Activated naive CD4-positive, alpha-beta T cell (primary cell): Measurements from ENCODE around the gene EPC1.
"Not testable (repeated sequence)": the region's sequence is repeated elsewhere in the genome, so short reads cannot be mapped to it uniquely, and the experiment has no call there.

Source experiments
- DNase-seq, 4 experiments: peaks; one replicate each; lab custom pipeline; 2025; lab: John Stamatoyannopoulos, UW

Gene EPC1

DNA sequence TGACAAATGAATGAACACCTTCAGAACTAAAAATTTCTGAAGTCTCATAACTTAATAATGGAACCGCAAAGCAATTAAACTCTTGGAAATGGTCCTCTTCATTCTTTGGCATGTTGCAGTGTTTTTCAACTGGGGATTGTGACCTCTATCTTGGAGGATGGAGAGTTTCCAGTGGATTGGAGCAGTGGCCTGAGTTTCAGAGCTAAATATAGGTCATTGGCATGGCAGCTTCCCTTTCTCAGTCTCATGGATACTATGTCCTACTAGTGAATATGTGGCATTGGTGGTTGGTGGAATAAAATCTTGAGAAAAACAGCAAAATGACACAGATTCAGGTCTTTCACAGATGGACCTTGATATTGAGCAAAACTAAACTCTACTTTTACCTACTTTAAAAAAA is 24.1 kb upstream of the EPC1 start:
- DNase-seq: no peak

- peak in 3 of 4 experiments; percentile 31 to 63 (median 56) for DNase-seq
Observed at GRCh38 chr10:32367793-32368453, 21.0 kb upstream of the EPC1 start.

GRCh38 chr10:32366588-32366987 is 19.6 kb upstream of the EPC1 start:
- no peak for DNase-seq

- DNase-seq: no peak
Observed at GRCh38 chr10:32366111-32366510, 19.2 kb upstream of the EPC1 start.

GRCh38 chr10:32365404-32365803 is 18.4 kb upstream of the EPC1 start:
- DNase-seq: not testable (repeated sequence)

- no peak for DNase-seq
Observed at GRCh38 chr10:32362571-32362970, 15.6 kb upstream of the EPC1 start.

DNA sequence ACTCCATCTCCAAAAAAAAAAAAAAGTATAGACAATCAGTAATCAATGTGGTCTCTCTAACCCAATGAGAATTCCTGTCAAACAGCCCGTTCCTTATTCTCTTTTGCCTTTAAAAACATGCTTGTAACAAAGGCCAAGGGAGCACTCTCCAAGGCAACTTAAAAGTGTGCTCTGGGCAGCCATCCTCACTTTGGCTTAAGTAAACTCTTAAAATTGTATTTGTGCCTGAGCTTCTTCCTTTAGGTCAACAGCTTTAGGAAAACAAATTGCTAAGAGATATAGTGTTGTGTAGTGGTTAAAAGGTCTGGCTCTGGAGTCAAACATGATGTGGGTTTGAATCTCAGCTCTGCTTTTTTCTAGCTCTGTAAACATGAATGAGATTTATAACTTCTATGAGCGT is 13.9 kb upstream of the EPC1 start:
- DNase-seq: no peak

DNA sequence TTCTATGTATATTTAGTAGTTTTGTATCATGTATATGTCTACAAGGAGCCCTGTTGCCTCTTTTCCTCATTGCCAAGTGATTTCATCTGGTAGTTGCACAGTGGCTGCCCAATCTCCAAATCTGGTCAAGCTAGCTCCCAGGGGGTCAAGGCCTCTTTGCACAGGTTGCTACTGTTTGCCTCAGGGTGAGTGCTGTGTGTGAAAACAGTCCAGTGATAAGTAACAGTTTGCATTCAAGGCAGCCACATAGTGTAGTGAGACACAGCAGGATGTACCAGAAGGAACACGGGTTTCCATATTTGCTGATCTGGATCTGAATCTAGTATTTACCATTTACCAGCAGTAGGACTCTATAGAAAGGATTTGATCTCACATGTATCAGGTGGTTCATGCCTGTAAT is 13.3 kb upstream of the EPC1 start:
- no peak for DNase-seq

- no peak for DNase-seq
Observed at GRCh38 chr10:32357056-32357735, 10.2 kb upstream of the EPC1 start.

DNA sequence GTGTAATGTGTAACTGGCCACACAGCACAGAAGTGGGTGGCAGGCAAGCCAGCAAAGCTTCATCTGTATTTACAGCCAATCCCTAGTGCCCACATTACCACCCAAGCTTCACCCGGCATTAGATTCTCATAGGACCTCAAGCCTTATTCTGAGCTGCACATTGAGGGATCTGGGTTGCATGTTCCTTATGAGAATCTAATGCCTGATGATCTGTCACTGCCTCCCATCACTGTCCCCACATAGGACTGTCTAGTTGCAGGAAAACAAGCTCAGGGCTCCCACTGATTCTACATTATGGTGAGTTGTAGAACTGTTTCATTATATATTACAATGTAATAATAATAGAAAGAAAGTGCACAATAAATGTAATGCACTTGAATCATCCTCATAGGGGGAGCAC is 7.7 kb upstream of the EPC1 start:
- DNase-seq: not testable (repeated sequence)

- no peak for DNase-seq
Observed at GRCh38 chr10:32350811-32351350, 3.9 kb upstream of the EPC1 start.

DNA sequence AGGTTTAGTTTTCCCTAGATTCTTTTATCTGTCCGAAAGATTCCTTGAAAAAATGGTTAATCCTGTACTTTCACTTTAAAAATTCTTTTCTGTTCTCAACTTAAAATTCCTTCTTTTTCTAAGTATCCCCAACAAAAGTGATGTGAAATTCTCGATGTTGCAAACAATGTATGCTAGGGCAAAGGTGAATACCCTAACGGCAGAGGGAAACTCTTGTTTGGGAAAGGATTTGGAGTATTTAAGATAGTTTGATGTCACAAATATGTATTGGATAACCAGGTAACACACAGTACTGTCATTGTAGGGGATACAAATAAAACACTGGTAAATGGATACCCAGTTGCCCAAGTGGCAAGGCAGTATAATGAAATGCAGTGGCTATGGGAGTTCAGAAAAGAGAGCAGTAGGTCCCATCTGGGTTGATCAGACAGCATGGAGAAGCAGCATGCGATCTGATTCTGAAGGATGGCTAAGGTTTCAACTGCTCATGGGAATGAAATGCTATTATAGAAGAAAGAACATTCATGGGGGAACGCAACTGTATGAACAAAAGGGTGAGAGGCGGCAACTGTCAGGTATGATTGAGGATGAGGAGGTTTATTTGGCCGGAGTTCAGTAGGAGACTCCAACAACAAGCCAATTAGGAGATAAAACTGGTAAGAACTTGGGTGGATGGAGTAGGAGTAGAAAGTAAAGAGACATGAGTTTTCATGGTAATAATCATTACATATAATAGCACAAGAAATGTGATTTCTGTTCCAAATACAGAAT is 3.2 kb upstream of the EPC1 start:
- no peak for DNase-seq

GRCh38 chr10:32349199-32349585 is 2.2 kb upstream of the EPC1 start:
- DNase-seq: no peak

DNA sequence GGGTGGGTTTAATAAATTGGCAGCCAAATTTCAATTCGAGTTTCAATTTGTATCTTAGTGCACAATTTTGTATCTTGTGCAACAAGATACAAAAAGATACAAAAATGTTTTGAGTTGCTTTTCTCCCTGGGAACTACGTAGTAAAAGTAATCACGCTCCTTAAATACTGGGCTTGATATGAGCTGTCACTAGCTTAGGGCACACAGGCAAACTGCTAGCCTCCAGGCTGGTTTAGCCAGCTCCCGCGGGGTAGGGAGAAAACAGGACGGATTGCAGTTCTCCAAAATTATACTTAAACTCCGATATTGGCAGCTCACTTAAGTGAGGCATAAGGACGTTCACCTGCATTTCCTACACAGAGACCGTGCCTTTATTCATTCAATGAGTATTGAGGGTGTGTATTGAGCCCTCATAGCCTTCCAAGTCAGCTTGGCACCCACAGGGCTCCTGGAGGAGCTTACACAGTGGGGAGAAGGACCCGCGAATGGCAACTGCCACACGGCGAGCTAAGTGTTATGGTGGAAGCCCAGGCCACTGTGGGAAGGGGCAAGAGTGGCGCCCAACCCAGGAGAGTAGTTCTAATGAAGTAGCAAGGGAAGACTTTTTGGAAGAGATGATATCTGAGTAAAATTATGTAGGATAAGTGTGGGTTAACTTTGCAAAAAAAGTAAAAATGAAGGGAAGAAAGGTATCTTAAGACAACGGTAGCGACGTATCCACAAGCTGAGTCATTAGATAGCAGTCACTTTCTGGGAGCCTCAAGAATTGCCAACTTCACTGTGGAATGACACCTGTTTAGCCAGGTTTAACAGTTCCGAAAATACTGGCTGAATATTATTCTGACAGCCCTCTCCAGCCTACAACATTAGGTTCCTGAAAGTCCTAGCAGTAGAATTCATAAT is 1.6 kb upstream of the EPC1 start:
- DNase-seq: no peak

- DNase-seq: peak in 2 of 4 experiments; percentile 48 to 53
Observed at GRCh38 chr10:32347363-32348022, 535 bp upstream of the EPC1 start.

DNA sequence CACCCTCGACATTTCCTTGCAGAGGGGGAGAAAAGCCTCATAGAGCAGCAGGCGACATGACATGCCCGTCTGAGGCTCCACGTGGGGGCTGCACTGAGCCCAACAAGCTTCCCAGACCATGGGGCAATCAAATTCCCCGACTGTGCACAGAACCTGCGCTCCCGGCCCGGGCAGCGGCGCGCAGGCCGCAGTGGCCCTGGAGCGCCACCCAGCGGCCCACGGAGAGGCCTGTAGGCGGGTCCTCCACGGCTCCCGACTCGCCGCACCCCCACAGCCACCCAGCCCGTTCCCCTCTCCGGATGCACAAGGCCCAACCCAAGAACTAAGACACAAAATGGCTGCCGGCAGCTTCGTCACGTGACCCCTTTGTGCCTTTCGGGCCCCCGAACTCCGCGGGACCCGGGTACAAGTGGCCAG is 816 bp downstream of the EPC1 start:
- peak; percentile 85 to 94 (median 89) for DNase-seq

DNA sequence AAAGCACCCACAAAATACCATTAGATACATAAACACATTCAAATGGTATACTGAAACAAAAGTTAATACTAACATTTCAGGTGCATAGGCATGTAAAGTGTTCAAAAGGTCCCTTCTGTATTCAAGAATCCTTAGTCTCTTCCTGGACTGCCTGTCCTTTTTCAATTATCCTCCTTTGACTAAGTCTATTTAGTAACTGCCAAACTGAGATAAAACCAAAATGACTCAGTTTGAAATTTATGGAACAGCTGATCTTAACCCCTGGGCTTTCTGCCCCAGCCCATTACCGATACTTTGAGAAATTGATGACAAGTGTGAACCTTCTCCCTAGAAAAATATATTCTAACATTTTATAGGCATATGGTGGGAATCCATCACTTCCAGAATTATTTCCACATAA is 5.4 kb downstream of the EPC1 start:
- no peak for DNase-seq

GRCh38 chr10:32340596-32341180 is 6.3 kb downstream of the EPC1 start:
- no peak for DNase-seq

DNA sequence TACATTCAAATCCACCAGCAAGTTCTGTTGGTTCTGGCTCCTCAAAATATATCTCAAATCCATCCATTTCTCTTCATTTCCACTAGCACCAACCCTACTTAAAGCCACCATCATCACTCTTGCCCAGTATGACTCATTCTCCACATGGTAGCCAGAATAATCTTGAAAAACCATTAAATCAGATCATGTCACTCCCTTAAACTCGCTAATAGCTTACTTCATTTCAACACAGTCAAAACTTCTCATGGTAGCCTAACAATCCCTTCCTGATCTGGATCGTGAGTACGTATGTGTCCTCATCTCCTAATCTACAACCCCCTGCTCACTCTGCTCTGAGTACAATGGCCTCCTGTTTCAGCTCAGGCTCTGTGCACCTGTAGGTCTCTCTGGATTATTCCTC is 8.7 kb downstream of the EPC1 start:
- no peak for DNase-seq

- DNase-seq: no peak
Observed at GRCh38 chr10:32337350-32337749, 9.6 kb downstream of the EPC1 start.

DNA sequence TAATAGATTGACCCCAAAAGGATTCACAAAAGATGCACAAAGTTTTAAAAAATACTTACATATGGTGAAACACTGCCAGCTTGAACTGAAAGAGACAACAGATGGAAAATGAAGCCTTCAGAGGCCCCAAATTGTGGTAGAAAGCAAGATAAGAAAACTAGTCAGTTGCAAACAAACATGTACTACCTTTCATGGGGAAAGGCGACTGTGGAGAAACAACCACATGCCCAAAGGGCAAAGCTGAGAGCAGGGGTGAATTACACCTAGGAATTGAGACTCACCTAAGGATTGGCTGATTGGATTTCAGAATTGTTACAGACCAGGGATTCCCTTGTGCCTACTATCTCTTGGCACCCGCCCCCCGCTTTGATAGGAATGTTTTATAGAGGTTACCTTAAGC is 13.1 kb downstream of the EPC1 start:
- DNase-seq: no peak
